GM19438 (cell line): ENCODE measurements around the gene MRPL44.
"Not testable (repeated sequence)": the region's sequence is repeated elsewhere in the genome, so short reads cannot be mapped to it uniquely, and the experiment has no call there.

Experiments
- ATAC-seq: cut with Tn5 transposase; IDR thresholded peaks from one replicate; pipeline ENCODE4 v1.9.1; 2021; ENCODE audit warnings: low read depth; ENCODE audit not compliant: unreplicated experiment

Gene MRPL44

DNA sequence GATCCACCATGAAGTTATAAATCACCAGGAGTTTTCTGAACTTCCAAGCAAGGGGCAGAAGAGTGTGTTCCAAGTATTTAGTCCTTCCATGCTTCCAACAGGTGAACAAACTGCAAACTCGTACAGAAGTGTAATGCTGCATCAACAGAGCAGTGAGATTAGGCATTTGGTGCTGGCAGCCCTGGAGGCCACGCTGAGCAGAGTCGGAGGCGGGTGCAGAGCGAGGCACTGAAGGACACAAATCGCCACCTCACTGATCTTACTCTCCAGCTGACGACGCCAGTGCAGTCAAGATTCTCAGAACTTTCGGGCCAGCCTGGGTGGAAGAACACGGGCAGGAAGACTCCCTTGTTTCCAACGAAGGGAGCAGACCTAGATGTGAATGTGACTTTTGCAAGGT, 42.6 kb downstream of the MRPL44 start:
- ATAC-seq: no peak

DNA sequence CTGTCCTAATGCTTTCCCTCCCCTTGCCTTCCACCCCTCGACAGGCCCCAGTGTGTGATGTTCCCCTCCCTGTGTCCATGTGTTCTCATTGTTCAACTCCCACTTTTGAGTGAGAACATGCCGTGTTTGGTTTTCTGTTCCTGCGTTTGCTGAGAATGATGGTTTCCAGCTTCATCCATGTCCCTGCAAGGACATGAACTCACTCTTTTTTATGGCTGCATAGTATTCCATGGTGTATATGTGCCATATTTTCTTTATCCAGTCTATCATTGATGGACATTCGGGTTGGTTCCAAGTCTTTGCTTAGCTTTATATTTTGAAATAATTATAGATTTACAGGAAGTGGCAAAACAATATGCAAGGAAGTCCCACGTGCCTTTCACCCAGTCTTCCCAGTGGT, 43.4 kb downstream of the MRPL44 start:
- not testable (repeated sequence) for ATAC-seq

DNA sequence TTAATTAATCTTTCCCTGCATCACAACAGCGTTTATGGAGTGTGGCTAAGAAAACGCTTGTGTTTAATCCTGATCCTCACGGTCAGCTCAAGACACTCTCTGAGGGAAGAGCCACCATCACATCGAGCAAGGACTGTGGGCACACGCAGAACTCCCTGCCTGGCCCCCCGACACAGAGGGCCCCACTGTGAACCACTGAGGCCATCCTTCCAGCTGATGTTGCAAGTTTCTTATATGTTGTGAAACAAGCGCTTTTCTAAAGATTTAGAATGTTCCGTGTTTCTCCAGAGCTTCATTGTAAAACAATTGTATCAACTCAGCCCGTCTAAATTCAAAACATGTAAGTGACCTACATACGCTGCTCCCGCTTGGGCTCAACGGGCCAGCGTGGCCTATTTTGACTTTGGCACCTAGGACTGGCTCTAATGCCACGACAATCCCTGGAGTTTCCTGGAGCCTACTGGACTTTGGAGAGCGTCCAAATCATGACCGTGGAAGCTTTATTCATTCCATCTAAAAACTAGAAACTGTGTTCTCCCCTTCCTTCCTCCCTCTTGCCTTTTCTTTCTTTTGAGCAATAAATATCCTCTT, 46.9 kb downstream of the MRPL44 start:
- ATAC-seq: no peak

DNA sequence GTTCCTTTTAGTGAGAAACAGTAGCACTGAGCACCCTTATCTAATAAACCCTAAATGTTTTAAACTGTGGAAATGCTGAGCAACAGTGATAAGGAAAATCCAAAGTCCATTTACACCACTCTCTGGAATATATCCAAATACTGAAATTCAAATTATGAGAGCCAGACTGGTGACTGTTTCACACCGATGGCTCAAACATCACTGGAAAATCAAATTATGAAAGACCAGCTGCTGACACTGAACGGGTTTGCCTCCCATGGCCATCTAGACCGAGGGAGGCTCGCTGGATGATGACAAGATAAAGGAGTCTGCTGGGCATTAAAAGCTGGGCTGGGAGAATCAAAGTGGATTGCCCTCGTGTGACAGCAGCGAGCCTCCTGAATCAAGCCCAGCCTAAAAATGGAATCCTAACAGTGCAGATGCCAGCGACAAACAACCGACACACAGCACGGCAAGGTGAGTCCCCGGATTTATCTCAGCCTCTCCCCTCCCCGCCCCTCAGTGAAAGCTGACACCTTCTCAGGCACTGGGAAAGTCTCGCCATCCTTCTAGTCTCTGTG, 51.5 kb downstream of the MRPL44 start:
- no peak for ATAC-seq

DNA sequence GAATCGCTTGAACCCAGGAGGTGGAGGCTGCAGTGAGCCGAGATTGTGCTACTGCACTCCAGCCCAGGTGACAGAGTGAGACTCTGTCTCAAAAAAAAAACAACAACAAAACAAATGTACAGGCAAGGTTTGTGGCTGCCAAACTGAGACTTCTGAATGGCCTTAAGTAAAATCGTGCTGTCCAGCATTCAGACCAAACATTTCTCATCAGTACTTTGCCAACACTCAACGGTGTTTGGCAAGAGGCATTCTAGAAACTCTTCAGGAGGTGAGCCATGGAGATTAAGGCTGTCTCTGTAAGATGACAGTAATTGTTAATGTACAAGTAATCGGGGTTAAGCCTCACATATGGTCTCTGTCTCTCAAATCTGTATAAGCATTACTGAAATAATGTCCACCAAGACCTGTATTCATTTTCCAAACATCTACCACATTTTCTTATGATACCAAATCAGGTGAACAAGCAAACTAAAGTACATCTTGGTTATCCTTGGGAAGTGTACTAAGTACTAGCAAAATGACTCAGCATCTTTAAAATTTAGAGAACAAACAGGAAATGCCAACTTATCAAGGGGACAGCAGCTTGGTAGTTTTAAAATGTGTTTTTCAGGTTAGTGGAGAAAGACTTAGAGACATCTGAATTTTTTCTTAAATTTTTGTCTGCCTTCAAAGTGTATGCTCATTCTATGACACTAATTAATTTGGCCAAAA, 52.5 kb downstream of the MRPL44 start:
- no peak for ATAC-seq

DNA sequence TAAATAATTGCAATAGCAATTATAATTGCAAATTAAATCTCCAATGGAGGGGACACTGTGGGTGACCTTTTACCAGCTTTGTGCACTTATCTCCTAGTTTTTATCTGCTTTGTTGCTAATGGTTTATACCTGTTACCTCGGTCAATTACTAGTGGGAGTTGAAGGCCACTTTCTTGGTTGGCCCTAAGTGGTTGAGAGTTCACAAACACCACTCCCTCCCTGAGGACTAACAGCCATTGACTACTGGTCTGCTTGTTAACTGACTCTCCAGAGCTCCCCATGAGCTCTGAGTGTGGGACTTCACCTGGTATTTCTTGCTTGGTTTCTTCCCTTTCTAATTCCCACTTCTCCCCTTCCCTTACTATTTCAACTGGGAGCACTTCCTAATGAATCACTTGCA, 54.6 kb downstream of the MRPL44 start:
- no peak for ATAC-seq

DNA sequence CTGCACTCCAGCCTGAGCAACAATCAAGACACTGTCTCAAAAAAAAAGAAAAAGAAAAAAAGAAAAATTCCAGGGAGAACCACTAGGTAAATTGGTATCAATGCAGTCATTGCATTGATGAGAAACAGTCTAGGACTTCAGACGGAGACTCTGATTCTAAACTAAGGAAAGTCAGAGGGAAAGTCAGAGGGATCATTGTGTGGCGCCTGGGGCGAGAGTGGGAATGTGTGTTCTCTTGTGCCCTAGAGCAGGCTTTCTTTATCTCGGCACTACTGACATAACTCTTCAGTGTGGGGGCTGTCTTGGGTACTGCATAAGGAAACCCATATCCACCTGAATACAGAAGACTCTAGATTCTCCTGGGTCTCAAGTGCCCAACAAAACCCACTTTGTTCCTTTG, 57.1 kb downstream of the MRPL44 start:
- no peak for ATAC-seq

DNA sequence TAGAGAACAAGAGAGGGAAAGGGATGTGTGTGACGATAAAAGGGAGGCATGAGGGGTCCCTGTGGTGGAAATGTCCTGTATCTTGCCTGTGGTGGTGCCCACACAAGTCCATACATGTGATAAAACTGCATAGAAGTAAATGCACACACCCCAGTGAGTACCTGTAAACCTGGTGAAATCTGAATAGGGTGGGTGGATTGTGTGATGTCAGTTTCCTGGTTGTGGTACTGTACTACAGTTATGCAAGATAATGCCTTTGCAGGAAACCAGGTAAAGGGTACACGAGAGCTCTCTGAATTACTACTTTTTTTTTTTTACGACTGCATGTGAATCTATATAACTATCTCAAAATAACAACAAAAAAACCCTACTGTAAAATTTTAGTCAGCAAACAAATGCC, 59.7 kb downstream of the MRPL44 start:
- ATAC-seq: no peak
